HG03103 (cell line): Measurements from ENCODE around the gene SIRT5.

ENCODE experiments used
- ATAC-seq: cut with Tn5 transposase; IDR thresholded peaks from one replicate; pipeline ENCODE4 v1.9.1; 2021; ENCODE audit warnings: low read depth; ENCODE audit not compliant: unreplicated experiment

SIRT5 gene

DNA sequence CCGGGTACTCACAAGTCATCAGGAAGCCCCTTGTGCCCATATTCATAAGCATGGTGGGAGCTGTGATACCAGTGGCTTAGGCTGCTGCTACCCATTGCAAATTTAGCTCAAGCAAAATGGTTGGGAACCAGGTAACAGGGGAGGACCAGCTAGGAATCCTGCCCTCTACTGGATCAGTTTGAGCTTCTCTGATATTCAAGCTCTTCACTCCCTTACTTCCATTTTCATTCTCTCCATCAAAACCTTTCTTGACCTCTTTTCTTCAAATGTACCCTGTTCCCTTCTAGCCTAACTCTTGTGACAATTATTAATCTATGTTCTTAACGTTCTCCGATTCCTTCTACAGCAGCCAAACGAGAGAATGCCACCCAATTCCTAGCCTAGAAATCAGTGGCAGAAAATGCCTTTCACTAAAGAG is 50.5 kb downstream of the SIRT5 start:
- no peak for ATAC-seq

DNA sequence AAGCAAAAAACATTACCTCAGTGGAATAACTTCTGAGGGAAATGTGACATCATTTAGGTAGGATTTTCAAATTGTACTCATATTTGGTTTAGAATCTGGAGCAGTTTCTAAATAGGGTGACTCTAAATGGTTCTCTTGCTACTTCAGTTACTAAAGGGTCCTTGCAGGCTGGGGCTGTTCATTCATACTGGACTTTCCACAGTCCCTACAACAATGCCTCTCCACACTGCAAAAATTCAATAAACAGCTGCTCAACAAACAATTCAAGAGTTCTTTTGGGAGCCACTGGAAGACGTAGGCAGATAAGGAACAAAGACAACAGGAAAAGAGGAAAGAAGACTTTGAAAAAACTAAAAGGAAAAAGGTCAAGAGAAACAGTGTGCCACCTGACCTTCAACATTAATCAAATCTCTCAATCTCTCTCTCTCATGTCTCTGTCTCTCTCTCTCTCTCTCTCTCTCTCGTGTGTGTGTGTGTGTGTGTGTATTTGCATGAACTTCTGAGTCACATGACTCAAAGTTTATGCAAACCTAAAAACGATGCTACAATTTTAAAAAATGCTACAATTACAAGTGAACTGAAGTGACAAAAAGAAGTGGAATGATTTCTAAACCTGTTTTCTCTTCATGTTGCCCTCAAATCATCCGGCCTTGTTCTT is 55.2 kb downstream of the SIRT5 start:
- ATAC-seq, result no peak

DNA sequence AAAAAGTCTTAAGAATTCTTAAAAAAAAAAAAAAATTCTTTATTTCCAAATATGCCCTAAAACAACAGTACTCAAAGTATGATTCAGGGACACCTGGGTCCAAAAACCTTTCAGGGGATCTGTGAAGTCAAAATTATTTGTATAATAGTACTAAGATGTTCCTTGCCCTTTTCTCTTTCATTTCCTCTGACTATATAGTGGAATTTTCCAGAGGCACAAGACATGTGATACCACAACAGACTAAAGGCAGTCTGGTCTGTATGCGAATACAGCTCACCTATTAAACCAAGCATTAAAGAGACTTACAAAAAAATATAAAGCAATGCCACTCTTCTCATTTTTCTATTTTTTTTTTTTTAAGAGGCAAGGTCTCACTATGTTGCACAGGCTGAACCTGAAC is 56.1 kb downstream of the SIRT5 start:
- ATAC-seq, result no peak

DNA sequence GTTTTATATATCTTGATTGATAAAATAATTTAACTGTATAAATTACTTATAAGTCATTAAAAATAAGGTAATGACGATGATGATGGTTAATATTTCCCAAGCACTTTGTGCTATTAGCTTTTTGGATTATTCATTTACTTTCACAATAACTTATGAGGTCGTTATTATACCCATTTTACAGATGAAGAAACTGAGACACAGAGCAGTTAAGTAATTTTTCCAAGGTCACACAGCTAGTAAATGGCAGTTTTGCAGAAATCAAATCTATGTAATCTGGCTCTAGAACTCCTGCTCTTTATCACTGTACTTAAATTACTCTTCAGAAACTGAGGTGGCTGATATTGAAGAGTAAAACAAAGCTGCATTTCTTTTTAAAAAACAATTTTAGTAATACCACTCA is 58.9 kb downstream of the SIRT5 start:
- no peak for ATAC-seq

DNA sequence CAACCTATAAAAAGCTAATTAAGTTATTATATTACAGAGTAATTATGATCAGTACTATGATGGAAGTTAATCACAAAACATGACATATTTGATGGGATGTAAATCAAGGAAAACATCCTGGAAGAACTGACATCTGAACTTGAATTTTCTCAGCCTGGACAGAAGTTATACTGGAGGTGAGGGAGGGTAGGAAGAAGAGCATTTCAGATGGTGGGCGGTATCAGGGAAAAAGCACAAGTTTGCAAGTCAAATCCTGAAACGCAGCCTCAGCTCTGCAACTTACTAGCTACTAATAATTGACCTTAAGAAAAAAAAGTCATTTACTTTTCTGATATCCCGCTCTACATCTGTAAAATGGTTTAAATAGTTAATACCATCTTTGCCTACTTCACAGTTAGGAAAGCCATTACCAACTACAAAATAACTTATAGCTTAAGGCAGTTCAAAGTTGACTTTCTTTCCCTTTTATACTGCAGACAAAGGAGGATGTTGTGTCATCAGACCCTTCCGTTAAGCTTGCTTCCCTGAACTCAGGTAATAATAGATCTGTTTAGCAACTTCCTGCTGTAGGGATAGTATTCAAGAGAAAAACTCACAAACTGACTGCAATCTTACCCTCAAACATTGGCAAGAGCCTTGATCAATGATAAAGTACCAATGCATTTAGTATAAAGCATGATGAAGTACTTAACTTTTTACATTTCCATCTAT is 61.7 kb downstream of the SIRT5 start:
- ATAC-seq, result no peak

DNA sequence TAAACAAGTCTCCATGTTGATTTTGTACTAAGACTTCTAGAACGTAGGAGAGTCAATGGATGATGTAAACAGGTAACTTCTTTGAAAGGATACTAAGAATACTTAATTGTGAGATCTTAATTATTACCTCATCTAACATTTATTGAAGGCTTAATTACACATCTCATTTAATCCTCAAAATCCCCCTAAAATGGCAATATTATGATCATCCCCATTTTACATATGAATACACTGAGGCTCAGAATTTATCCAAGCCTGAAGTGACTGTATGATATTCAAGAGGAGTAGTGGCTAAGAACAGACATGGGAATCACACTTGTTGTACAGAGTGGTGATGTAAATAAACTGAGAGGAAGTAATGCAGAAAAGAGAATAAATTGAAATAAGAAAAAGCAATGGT is 63.6 kb downstream of the SIRT5 start:
- no peak for ATAC-seq

DNA sequence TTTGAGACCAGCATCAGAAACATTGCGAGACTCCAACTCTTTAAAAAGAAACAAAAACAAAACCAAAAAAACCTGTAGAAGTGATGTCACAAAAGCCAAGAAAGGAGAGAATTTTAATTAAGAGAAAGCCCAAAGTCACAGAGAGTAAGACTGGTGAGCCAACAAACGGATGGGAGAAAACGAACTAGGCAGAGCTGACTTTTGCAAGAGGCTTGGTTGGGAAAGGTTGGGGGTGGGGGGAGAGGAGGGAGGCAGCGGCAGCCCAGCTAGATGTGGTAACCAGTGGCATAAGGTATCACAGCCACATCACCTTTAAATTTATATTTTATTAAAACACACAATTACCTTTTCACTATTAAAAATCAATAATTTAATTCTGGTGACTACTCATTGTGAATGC is 64.2 kb downstream of the SIRT5 start:
- ATAC-seq, result no peak

DNA sequence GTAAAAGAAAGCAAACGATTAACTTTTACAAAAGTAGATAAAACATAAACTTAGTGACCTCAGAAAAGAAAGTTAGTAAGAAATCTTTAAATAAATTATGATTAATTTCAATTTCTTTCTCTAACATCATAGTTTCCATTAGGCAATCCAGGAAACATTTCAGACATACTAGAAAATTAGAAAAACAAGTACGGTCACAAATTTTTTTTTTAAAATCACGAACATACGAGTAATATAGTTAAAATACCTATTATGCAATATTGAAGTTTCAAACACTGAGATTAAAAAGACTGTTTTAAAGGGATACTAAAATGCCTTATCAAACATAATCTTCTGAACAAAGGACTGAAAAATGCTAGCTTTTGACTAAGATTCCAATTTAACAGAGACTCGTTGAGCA is 66.9 kb downstream of the SIRT5 start:
- ATAC-seq, result no peak

DNA sequence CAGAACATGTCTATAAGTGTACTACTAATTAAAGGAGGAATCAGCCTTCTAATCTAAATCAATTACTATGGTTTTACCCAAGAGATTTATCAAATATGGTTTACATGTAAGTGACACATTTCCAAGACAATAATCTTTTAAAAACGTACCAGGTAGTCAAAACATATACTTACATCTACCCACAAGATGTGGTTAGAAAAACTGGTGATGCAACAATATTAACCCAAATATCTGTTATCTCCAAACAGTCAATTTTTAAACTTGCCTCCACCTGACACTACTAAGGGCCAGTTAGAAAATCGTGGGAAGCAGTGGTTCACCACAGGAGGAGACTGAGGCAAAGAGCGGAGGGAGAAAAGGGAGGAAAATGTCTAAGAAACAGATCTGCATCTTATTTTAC is 68.7 kb downstream of the SIRT5 start:
- no peak for ATAC-seq

DNA sequence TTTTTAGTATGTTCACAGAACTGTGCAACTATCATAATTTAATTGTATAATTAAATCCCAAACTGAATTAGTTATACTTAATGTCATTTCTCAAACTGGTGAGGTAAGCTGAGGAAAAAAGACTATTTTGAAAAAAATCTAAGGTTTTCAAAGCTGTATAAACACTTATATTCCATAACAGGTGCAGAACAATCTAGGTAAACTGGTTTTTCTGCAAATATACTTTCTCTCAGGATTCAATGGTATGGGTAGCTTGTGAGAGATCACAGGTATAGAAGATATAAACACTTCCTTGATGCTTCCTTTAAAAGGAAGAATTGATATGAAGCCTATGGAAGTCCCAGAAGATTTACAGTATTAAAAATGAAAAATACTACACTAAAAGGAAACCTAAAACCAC is 74.4 kb downstream of the SIRT5 start:
- ATAC-seq, result no peak

DNA sequence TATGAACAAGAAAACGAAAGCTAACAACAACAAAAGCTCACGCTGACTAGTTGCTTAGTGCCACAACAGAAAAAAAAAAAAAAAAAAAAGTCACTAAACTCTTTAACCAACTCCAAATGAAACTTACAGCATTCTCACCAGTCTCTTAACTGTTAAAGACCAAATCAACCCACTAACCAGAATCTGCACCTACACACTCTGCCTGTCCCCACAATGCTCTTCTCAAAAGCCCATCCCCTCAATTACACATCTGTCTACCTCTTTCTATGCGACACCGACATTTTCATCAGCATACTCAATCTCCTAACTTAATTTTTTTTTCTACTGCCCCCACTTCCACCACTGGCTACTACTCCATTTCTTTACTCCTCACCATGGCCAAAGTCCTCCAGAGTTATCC is 75.0 kb downstream of the SIRT5 start:
- no peak for ATAC-seq

DNA sequence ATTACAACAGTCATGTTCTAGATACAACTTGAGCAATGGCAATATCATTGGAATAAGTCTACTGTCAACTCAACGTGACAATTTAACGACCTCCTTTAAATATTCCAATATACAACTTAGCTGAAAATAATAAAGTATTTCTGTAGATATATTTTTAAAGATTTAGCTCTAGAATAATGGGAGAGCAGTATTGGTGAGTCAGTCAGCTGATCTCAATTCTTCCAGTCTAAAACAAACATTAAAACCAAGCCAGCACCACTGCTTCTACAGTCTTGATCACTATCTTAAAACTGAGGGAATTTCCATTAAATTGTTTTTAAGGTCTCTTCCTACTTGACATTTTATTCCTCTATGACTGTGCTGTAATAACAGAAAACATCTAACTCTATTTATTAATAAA is 78.9 kb downstream of the SIRT5 start:
- no peak for ATAC-seq

DNA sequence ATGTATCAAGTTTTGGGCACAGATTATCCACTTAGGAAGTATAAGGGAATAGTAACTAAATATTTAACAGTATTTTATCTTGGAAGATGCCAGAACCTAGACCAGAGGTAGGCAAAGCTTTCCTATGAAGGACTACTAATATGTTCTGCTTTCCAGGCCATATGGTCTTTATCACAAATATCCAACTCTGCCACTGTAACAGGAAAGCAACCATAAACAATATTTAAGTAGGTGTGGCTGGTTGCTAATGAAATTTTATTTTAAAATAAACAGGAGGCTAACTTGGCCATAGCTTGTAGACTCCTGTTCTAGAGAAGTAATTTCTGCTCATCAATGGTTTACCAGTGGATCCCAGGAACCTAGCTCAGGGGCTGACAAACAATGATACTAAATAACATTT is 80.1 kb downstream of the SIRT5 start:
- no peak for ATAC-seq

DNA sequence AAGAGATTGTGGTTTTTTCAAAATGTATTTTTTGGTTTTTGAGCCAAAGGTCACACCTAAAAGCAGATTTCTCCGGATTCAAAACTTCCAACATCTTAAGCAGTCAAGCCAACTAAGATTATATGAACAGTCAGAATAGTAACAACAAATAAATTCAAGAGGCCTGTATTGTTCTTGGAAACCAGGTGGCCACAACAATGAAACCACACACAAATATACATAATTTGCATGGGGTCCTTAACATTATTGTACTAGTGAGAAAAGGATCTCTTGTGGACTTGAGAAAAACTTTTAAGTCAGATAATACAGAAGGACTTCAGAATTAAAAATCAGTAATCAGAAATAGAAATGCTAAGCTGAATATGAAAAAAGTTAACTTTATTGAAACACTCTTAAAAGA is 81.3 kb downstream of the SIRT5 start:
- ATAC-seq, result no peak

DNA sequence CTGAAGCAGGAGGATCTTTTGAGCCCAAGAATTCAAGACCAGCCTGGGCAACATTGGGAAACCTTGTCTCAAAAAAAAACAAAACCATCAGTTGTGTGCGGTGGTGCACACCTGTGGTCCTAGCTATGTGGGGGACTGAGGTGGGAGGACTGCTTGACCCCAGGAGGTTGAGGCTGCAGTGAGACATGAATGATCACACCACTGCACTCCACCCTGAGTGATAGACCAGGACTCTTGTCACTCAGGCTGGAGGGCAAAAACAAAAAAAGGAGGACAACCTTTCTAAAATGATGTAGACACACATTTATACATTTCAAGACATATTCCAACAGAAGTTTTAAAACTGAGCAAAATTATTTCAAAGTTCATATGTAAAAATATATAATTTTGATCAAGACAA is 85.9 kb downstream of the SIRT5 start:
- no peak for ATAC-seq

DNA sequence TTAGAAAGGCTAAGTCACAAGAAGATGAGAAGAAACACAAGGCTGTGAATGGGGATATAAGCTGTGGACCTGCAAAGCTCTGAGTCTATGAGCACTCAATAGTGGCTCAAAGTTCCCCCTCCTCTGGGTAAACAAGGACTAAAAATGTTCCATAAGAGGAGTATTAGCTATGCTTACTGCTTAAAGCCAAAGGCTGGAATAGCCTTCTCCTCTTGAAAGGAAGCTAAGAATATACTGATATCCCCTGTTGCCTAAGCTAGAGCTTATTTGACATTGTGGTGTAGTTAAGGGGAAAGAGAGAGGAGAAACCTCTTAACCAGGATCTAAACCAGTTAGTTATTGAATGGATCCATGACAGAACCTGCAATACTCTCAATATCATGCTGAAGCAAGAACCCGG is 86.5 kb downstream of the SIRT5 start:
- ATAC-seq, result no peak

DNA sequence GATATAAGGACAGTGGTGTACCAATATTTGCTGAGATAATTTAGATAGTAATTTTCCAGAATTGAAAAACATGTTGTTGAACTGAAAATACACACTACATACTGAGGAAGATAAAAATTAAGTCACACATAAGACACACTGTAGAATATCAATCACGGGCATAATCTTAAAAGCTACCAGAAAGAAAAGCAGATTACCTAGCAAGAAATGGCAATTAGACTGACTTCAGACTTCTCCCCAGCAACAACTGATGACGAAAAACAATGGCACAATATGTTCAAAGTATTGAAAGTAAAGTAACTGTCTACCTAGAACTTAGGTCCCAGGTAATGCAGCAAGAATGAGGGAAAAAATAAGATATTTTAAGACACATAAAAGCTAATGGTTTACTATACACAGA is 87.2 kb downstream of the SIRT5 start:
- ATAC-seq, result no peak

DNA sequence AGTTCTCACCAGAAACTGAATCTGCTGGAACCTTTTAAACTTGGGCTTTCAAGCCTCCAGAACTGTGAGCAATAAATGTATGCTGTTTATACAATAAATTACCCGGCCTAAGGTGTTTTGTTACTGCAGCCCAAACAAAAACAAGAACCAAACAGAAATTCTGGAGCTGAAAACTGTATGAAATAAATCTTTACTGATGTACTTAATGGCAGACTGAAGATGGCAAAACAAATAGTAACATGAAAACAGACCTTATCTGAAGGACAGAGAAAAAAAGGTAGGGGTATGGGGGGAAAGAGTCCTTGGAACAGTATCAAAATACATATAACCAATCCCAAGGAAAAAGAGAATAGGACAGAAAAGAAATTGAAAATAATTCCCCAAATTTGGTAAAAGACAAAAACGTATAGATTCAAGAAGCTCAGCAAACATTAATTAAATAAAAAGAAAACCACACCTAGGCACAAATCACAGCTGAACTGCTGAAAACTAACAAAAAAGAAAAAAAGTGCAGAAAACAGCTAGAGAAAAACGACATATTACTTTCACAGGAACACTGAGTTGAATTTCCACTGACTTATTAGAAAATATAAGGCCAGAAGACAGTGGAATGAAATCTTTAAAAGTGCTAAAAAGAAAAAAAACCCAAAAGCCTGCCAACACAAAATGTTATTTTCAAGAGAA is 88.4 kb downstream of the SIRT5 start:
- no peak for ATAC-seq

DNA sequence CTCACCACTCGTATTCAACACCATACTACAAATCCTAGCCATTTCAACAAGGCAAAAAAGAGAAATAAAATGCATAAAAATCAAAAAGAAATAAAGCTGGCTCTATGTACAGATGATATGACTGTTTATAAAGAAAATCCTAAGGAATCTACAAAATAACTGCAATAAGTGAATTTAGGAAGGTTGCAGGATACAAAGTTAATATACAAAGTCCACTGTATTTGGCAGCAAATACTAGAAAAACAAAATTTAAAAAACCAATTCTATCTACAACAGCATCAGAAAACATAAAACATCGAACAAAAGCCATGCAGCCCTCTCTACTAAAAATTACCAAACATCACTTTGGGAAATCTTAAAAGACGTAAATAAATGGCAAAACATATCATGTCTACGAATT is 89.6 kb downstream of the SIRT5 start:
- ATAC-seq, result no peak
